SK-N-SH (cell line): ENCODE measurements around the gene SUPV3L1.

Experiments used
- CHD2 ChIP-seq: fragments of 150-350 bp; IDR thresholded peaks from 2 replicates; pipeline ENCODE4 v1.6.1; 2018; ENCODE audit warnings: low read length; ENCODE audit not compliant: partially characterized antibody
- ELF1 ChIP-seq: IDR thresholded peaks from 2 replicates; pipeline ENCODE4 v1.4.0; 2012
- EZH2phosphoT487 ChIP-seq: fragments of 200-600 bp; sonication (generic); IDR thresholded peaks from 2 replicates; pipeline ENCODE4 v1.6.1; 2017; ENCODE audit warnings: low read depth, mixed run types, mild to moderate bottlenecking, antibody characterized with exemption, moderate library complexity, borderline replicate concordance
- GATA2 ChIP-seq: sonication (generic); formaldehyde crosslinking; IDR thresholded peaks from 2 replicates; pipeline ENCODE4 v1.5.0; 2020; ENCODE audit warnings: mild to moderate bottlenecking, missing genetic modification reagents
- POLR2AphosphoS5 ChIP-seq: IDR thresholded peaks from 2 replicates; pipeline ENCODE4 v1.6.1; 2012; ENCODE audit warnings: low read depth, low read length
- SIN3A ChIP-seq: IDR thresholded peaks from 2 replicates; pipeline ENCODE4 v1.6.1; 2012; ENCODE audit warnings: low read depth, mild to moderate bottlenecking, low read length, moderate library complexity, borderline replicate concordance
- TAF1 ChIP-seq: IDR thresholded peaks from 2 replicates; pipeline ENCODE4 v1.6.1; 2012; ENCODE audit warnings: low read depth, mild to moderate bottlenecking, low read length, moderate library complexity, borderline replicate concordance
- YY1 ChIP-seq: IDR thresholded peaks from 2 replicates; pipeline ENCODE4 v1.4.0; 2012; ENCODE audit warnings: low read depth, mild to moderate bottlenecking
- TF ChIP-seq, protein P1 (sequence below): fragments of 200-600 bp; sonication (generic); IDR thresholded peaks from 2 replicates; pipeline ENCODE4 v1.6.1; 2017; ENCODE audit warnings: antibody characterized with exemption, mild to moderate bottlenecking, moderate library complexity
- TF ChIP-seq, protein P2 (sequence below): IDR thresholded peaks from 2 replicates; pipeline ENCODE4 v1.4.0; 2012; ENCODE audit warnings: low read depth, borderline replicate concordance

- TF ChIP-seq ELF1 (no peak), EZH2phosphoT487 (no peak), POLR2AphosphoS5 (no peak), TAF1 (no peak), SIN3A (no peak), YY1 (no peak), CHD2 (no peak), GATA2 (CRISPR knock-in tag) (no peak)
- TF ChIP-seq, protein P1, sequence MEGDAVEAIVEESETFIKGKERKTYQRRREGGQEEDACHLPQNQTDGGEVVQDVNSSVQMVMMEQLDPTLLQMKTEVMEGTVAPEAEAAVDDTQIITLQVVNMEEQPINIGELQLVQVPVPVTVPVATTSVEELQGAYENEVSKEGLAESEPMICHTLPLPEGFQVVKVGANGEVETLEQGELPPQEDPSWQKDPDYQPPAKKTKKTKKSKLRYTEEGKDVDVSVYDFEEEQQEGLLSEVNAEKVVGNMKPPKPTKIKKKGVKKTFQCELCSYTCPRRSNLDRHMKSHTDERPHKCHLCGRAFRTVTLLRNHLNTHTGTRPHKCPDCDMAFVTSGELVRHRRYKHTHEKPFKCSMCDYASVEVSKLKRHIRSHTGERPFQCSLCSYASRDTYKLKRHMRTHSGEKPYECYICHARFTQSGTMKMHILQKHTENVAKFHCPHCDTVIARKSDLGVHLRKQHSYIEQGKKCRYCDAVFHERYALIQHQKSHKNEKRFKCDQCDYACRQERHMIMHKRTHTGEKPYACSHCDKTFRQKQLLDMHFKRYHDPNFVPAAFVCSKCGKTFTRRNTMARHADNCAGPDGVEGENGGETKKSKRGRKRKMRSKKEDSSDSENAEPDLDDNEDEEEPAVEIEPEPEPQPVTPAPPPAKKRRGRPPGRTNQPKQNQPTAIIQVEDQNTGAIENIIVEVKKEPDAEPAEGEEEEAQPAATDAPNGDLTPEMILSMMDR = no peak
- TF ChIP-seq, protein P2, sequence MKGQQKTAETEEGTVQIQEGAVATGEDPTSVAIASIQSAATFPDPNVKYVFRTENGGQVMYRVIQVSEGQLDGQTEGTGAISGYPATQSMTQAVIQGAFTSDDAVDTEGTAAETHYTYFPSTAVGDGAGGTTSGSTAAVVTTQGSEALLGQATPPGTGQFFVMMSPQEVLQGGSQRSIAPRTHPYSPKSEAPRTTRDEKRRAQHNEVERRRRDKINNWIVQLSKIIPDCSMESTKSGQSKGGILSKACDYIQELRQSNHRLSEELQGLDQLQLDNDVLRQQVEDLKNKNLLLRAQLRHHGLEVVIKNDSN = no peak
Measured at GRCh38 chr10:69250041-69250440, 70.0 kb downstream of the SUPV3L1 start.
